GM19043 (cell line): ENCODE measurements around the gene UNKL.

ENCODE experiments used
- ATAC-seq: cut with Tn5 transposase; IDR thresholded peaks from one replicate; pipeline ENCODE4 v1.9.1; 2021; ENCODE audit warnings: low read depth; ENCODE audit not compliant: unreplicated experiment

UNKL gene

GRCh38 chr16:1379304-1380076, 35.0 kb downstream of the UNKL start:
- ATAC-seq = no peak

- ATAC-seq = no peak
These were observed 35.6 kb downstream of the UNKL start for GRCh38 chr16:1378804-1379303.

GRCh38 chr16:1378087-1378803, 36.3 kb downstream of the UNKL start:
- ATAC-seq = no peak

- ATAC-seq = no peak
These were observed 37.0 kb downstream of the UNKL start for GRCh38 chr16:1377406-1378010.

GRCh38 chr16:1375741-1376410, 38.6 kb downstream of the UNKL start:
- ATAC-seq = no peak

GRCh38 chr16:1375298-1375640, 39.2 kb downstream of the UNKL start:
- ATAC-seq = no peak

- no peak for ATAC-seq
These were observed 39.8 kb downstream of the UNKL start for GRCh38 chr16:1374418-1375297.

- ATAC-seq = no peak
These were observed 42.1 kb downstream of the UNKL start for GRCh38 chr16:1372292-1372950.

GRCh38 chr16:1371054-1371978, 43.2 kb downstream of the UNKL start:
- no peak for ATAC-seq

- no peak for ATAC-seq
These were observed 46.9 kb downstream of the UNKL start for GRCh38 chr16:1367486-1368174.

- ATAC-seq = no peak
These were observed 47.7 kb downstream of the UNKL start for GRCh38 chr16:1366712-1367299.

- no peak for ATAC-seq
These were observed 48.3 kb downstream of the UNKL start for GRCh38 chr16:1366060-1366711.

- ATAC-seq = no peak
These were observed 50.0 kb downstream of the UNKL start for GRCh38 chr16:1364510-1364909.

- ATAC-seq = no peak
These were observed 50.9 kb downstream of the UNKL start for GRCh38 chr16:1363501-1364041.

GRCh38 chr16:1362807-1363206, 51.7 kb downstream of the UNKL start:
- ATAC-seq = no peak

- ATAC-seq = no peak
These were observed 52.7 kb downstream of the UNKL start for GRCh38 chr16:1361685-1362360.
